ENCODE measurements around the gene BRWD1. TPM values are rescaled to one million over a fixed set of nuclear protein-coding genes. Genes with fewer than 3 reads are reported as not detected.
"Not testable (repeated sequence)": the region's sequence is repeated elsewhere in the genome, so short reads cannot be mapped to it uniquely, and the experiment has no call there.

Gene BRWD1
- total RNA-seq, 2 donors from 2014 or later, result 31.8 to 46.8 TPM

- no peak overlapping the region for H3K27ac Mint-ChIP-seq
- H3K9me3 Mint-ChIP-seq, result no peaks in the 10 kb centered on the region
- no peak for DNase-seq (ENCODE audit: low spot score)
- H3K27me3 Mint-ChIP-seq, result peaks cover 10 to 13% of the 10 kb centered on the region in 2 donors
- H3K4me3 Mint-ChIP-seq, result no peak overlapping the region
- no peak for ATAC-seq
- H3K4me1 Mint-ChIP-seq (ENCODE audit: low read depth in 2 of 2), result no peaks in the 10 kb centered on the region
- H3K36me3 Mint-ChIP-seq, result no peaks in the 10 kb centered on the region
Measured at GRCh38 chr21:39153373-39153772, 160.1 kb downstream of the BRWD1 start.

- H3K4me1 Mint-ChIP-seq (ENCODE audit: low read depth in 2 of 2), result no peaks in the 10 kb centered on the region
- no peaks in the 10 kb centered on the region for H3K36me3 Mint-ChIP-seq
- no peaks in the 10 kb centered on the region for H3K9me3 Mint-ChIP-seq
- H3K27ac Mint-ChIP-seq, result no peak overlapping the region
- H3K27me3 Mint-ChIP-seq, result peaks cover 10 to 13% of the 10 kb centered on the region in 2 donors
- no peak for ATAC-seq
- H3K4me3 Mint-ChIP-seq, result no peak overlapping the region
- no peak for DNase-seq (ENCODE audit: low spot score)
Measured at GRCh38 chr21:39152271-39152670, 161.2 kb downstream of the BRWD1 start.

- H3K36me3 Mint-ChIP-seq, result no peaks in the 10 kb centered on the region
- H3K27me3 Mint-ChIP-seq, result peaks cover 10 to 13% of the 10 kb centered on the region in 2 donors
- no peaks in the 10 kb centered on the region for H3K4me1 Mint-ChIP-seq (ENCODE audit: low read depth in 2 of 2)
- no peak overlapping the region for H3K27ac Mint-ChIP-seq
- ATAC-seq (no peak), DNase-seq (ENCODE audit: low spot score) (no peak)
- H3K9me3 Mint-ChIP-seq, result no peaks in the 10 kb centered on the region
- H3K4me3 Mint-ChIP-seq, result no peak overlapping the region
Measured at GRCh38 chr21:39150877-39151276, 162.6 kb downstream of the BRWD1 start.

GRCh38 chr21:39150316-39150715 lies 163.1 kb downstream of the BRWD1 start:
- no peaks in the 10 kb centered on the region for H3K9me3 Mint-ChIP-seq
- no peaks in the 10 kb centered on the region for H3K36me3 Mint-ChIP-seq
- no peak overlapping the region for H3K27ac Mint-ChIP-seq
- H3K4me1 Mint-ChIP-seq (ENCODE audit: low read depth in 2 of 2), result no peaks in the 10 kb centered on the region
- peaks cover 10 to 13% of the 10 kb centered on the region in 2 donors for H3K27me3 Mint-ChIP-seq
- no peak for ATAC-seq
- no peak for DNase-seq (ENCODE audit: low spot score)
- H3K4me3 Mint-ChIP-seq, result no peak overlapping the region

- Mint-ChIP-seq H3K4me1 (ENCODE audit: low read depth in 2 of 2) (no peaks in the 10 kb centered on the region), H3K36me3 (no peaks in the 10 kb centered on the region), H3K4me3 (no peak overlapping the region), H3K9me3 (no peaks in the 10 kb centered on the region), H3K27ac (no peak overlapping the region), H3K27me3 (peaks cover 10 to 13% of the 10 kb centered on the region in 2 donors)
- ATAC-seq (no peak), DNase-seq (ENCODE audit: low spot score) (no peak)
Measured at GRCh38 chr21:39149882-39150281, 163.6 kb downstream of the BRWD1 start.

- Mint-ChIP-seq H3K9me3 (no peaks in the 10 kb centered on the region), H3K27ac (no peak overlapping the region), H3K36me3 (no peaks in the 10 kb centered on the region), H3K4me3 (no peak overlapping the region), H3K27me3 (peaks cover 10 to 13% of the 10 kb centered on the region in 2 donors), H3K4me1 (ENCODE audit: low read depth in 2 of 2) (peaks cover 0 to 3% of the 10 kb centered on the region in 2 donors)
- ATAC-seq (no peak), DNase-seq (ENCODE audit: low spot score) (no peak)
Measured at GRCh38 chr21:39148975-39149374, 164.5 kb downstream of the BRWD1 start.

GRCh38 chr21:39144191-39144590 lies 169.2 kb downstream of the BRWD1 start:
- ATAC-seq (no peak), DNase-seq (ENCODE audit: low spot score) (no peak)
- no peak overlapping the region for H3K4me3 Mint-ChIP-seq
- peaks cover 0 to 5% of the 10 kb centered on the region in 2 donors for H3K4me1 Mint-ChIP-seq (ENCODE audit: low read depth in 2 of 2)
- peaks cover 7 to 15% of the 10 kb centered on the region in 2 donors for H3K27me3 Mint-ChIP-seq
- H3K9me3 Mint-ChIP-seq, result no peaks in the 10 kb centered on the region
- no peak overlapping the region for H3K27ac Mint-ChIP-seq
- H3K36me3 Mint-ChIP-seq, result no peaks in the 10 kb centered on the region

GRCh38 chr21:39142972-39143371 lies 170.5 kb downstream of the BRWD1 start:
- H3K27ac Mint-ChIP-seq, result no peak overlapping the region
- peaks cover 7 to 15% of the 10 kb centered on the region in 2 donors for H3K27me3 Mint-ChIP-seq
- DNase-seq (ENCODE audit: low spot score) (no peak), ATAC-seq (no peak)
- no peaks in the 10 kb centered on the region for H3K9me3 Mint-ChIP-seq
- H3K4me3 Mint-ChIP-seq, result no peak overlapping the region
- no peaks in the 10 kb centered on the region for H3K36me3 Mint-ChIP-seq
- H3K4me1 Mint-ChIP-seq (ENCODE audit: low read depth in 2 of 2), result peaks cover 0 to 5% of the 10 kb centered on the region in 2 donors

- ATAC-seq, result no peak
- H3K9me3 Mint-ChIP-seq, result no peaks in the 10 kb centered on the region
- peaks cover 0 to 5% of the 10 kb centered on the region in 2 donors for H3K4me1 Mint-ChIP-seq (ENCODE audit: low read depth in 2 of 2)
- H3K27ac Mint-ChIP-seq, result no peak overlapping the region
- peaks cover 7 to 15% of the 10 kb centered on the region in 2 donors for H3K27me3 Mint-ChIP-seq
- no peaks in the 10 kb centered on the region for H3K36me3 Mint-ChIP-seq
- no peak overlapping the region for H3K4me3 Mint-ChIP-seq
- DNase-seq (ENCODE audit: low spot score), result no peak
Measured at GRCh38 chr21:39141502-39141901, 171.9 kb downstream of the BRWD1 start.

- ATAC-seq, result no peak
- H3K27ac Mint-ChIP-seq, result no peak overlapping the region
- H3K4me3 Mint-ChIP-seq, result no peak overlapping the region
- DNase-seq (ENCODE audit: low spot score), result no peak
- peaks cover 7 to 15% of the 10 kb centered on the region in 2 donors for H3K27me3 Mint-ChIP-seq
- no peaks in the 10 kb centered on the region for H3K9me3 Mint-ChIP-seq
- H3K4me1 Mint-ChIP-seq (ENCODE audit: low read depth in 2 of 2), result no peaks in the 10 kb centered on the region
- no peaks in the 10 kb centered on the region for H3K36me3 Mint-ChIP-seq
Measured at GRCh38 chr21:39137248-39138178, 175.9 kb downstream of the BRWD1 start.

GRCh38 chr21:39136711-39137110 lies 176.7 kb downstream of the BRWD1 start:
- H3K4me1 Mint-ChIP-seq (ENCODE audit: low read depth in 2 of 2), result no peaks in the 10 kb centered on the region
- no peak overlapping the region for H3K4me3 Mint-ChIP-seq
- ATAC-seq, result no peak

GRCh38 chr21:39136138-39136537 lies 177.3 kb downstream of the BRWD1 start:
- H3K27ac Mint-ChIP-seq; H3K4me1 Mint-ChIP-seq (ENCODE audit: low read depth in 2 of 2); H3K9me3 Mint-ChIP-seq; H3K27me3 Mint-ChIP-seq; H3K36me3 Mint-ChIP-seq; H3K4me3 Mint-ChIP-seq; ATAC-seq; DNase-seq (ENCODE audit: low spot score): not testable (repeated sequence)

More at GRCh38 chr21:39136711-39137110, 176.7 kb downstream of the BRWD1 start:
- no peak for DNase-seq (ENCODE audit: low spot score)
- no peaks in the 10 kb centered on the region for H3K36me3 Mint-ChIP-seq
- H3K27ac Mint-ChIP-seq, result no peak overlapping the region
- no peaks in the 10 kb centered on the region for H3K9me3 Mint-ChIP-seq
- peaks cover 5 to 13% of the 10 kb centered on the region in 2 donors for H3K27me3 Mint-ChIP-seq

GRCh38 chr21:39134288-39134810 lies 179.1 kb downstream of the BRWD1 start:
- DNase-seq (ENCODE audit: low spot score), result no peak
- no peak for ATAC-seq
- H3K27ac Mint-ChIP-seq, result no peak overlapping the region

More at GRCh38 chr21:39134288-39134810, 179.1 kb downstream of the BRWD1 start:
- no peak overlapping the region for H3K4me3 Mint-ChIP-seq
- H3K27me3 Mint-ChIP-seq, result peaks cover 5 to 8% of the 10 kb centered on the region in 2 donors
- H3K9me3 Mint-ChIP-seq, result no peaks in the 10 kb centered on the region
- H3K4me1 Mint-ChIP-seq (ENCODE audit: low read depth in 2 of 2), result no peaks in the 10 kb centered on the region
- H3K36me3 Mint-ChIP-seq, result no peaks in the 10 kb centered on the region

All from natural killer cell treated with Interleukin-12 subunit alpha and Interleukin-12 subunit beta and Interleukin-15 and Interleukin-18, amount 100 ng/mL, for 72 hours (primary cell).